ENCODE data around the gene CEP97.

DNA sequence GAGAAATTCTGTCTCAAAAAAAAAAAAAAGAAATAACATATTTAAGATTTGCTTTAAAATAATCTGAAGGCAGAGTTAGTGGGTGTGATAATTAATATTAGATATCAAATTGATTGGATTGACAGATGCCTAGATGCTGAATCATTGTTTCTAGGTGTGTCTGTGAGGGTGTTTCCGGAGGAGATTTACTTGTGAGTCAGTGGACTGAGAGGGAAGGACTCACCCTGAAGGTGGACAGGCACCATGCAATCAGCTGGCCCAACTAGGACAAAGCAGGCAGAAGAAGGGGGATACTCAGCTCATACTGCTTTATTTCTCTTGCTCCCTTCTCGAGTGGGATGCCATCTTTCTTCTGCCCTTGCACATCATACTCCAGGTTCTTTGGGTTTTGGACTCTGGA, 21.2 kb upstream of the CEP97 start:
- TF ChIP-seq, protein P1, sequence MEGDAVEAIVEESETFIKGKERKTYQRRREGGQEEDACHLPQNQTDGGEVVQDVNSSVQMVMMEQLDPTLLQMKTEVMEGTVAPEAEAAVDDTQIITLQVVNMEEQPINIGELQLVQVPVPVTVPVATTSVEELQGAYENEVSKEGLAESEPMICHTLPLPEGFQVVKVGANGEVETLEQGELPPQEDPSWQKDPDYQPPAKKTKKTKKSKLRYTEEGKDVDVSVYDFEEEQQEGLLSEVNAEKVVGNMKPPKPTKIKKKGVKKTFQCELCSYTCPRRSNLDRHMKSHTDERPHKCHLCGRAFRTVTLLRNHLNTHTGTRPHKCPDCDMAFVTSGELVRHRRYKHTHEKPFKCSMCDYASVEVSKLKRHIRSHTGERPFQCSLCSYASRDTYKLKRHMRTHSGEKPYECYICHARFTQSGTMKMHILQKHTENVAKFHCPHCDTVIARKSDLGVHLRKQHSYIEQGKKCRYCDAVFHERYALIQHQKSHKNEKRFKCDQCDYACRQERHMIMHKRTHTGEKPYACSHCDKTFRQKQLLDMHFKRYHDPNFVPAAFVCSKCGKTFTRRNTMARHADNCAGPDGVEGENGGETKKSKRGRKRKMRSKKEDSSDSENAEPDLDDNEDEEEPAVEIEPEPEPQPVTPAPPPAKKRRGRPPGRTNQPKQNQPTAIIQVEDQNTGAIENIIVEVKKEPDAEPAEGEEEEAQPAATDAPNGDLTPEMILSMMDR (IDR thresholded peaks at IDR 0.05) = no peak
- no peak for TF ChIP-seq POLR2A (IDR thresholded peaks at IDR 0.05)

All from adrenal gland (tissue), 5 donors.